GM21717 (cell line): ENCODE data around the gene RASGRF1.
"Not testable (repeated sequence)": the region's sequence is repeated elsewhere in the genome, so short reads cannot be mapped to it uniquely, and the experiment has no call there.

Experiments used
- ATAC-seq: cut with Tn5 transposase; IDR thresholded peaks from one replicate; pipeline ENCODE4 v1.9.1; 2021; ENCODE audit warnings: mild to moderate bottlenecking, moderate library complexity; ENCODE audit not compliant: unreplicated experiment

The RASGRF1 gene

GRCh38 chr15:79017953-79018352, 72.6 kb downstream of the RASGRF1 start:
- no peak for ATAC-seq

GRCh38 chr15:79016527-79017170, 73.9 kb downstream of the RASGRF1 start:
- no peak for ATAC-seq

GRCh38 chr15:79015416-79015815, 75.2 kb downstream of the RASGRF1 start:
- no peak for ATAC-seq

- ATAC-seq: no peak
Measured at GRCh38 chr15:79010278-79010677, 80.3 kb downstream of the RASGRF1 start.

GRCh38 chr15:79009379-79009778, 81.2 kb downstream of the RASGRF1 start:
- no peak for ATAC-seq

GRCh38 chr15:79008659-79009058, 81.9 kb downstream of the RASGRF1 start:
- no peak for ATAC-seq

GRCh38 chr15:79007066-79007465, 83.5 kb downstream of the RASGRF1 start:
- ATAC-seq: no peak

GRCh38 chr15:79006071-79006470, 84.5 kb downstream of the RASGRF1 start:
- no peak for ATAC-seq

GRCh38 chr15:79004336-79004735, 86.2 kb downstream of the RASGRF1 start:
- ATAC-seq: peak; percentile 82

- no peak for ATAC-seq
Measured at GRCh38 chr15:79003896-79004295, 86.7 kb downstream of the RASGRF1 start.

GRCh38 chr15:79003301-79003700, 87.3 kb downstream of the RASGRF1 start:
- ATAC-seq: no peak

- ATAC-seq: no peak
Measured at GRCh38 chr15:79002581-79002980, 88.0 kb downstream of the RASGRF1 start.

- no peak for ATAC-seq
Measured at GRCh38 chr15:78999636-79000035, 90.9 kb downstream of the RASGRF1 start.

GRCh38 chr15:78998526-78998925, 92.1 kb downstream of the RASGRF1 start:
- no peak for ATAC-seq

- no peak for ATAC-seq
Measured at GRCh38 chr15:78997981-78998499, 92.5 kb downstream of the RASGRF1 start.

GRCh38 chr15:78996894-78997275, 93.7 kb downstream of the RASGRF1 start:
- no peak for ATAC-seq

- ATAC-seq: no peak
Measured at GRCh38 chr15:78995921-78996893, 94.4 kb downstream of the RASGRF1 start.

- ATAC-seq: not testable (repeated sequence)
Measured at GRCh38 chr15:78995161-78995560, 95.4 kb downstream of the RASGRF1 start.

- ATAC-seq: no peak
Measured at GRCh38 chr15:78993931-78994530, 96.5 kb downstream of the RASGRF1 start.

- ATAC-seq: no peak
Measured at GRCh38 chr15:78993257-78993930, 97.2 kb downstream of the RASGRF1 start.
